ENCODE results near the gene CDH12. TPM values are rescaled to one million over a fixed set of nuclear protein-coding genes. Genes with fewer than 3 reads are reported as not detected.
"Not testable (repeated sequence)": the region's sequence is repeated elsewhere in the genome, so short reads cannot be mapped to it uniquely, and the experiment has no call there.

CDH12 gene
- polyA plus RNA-seq, 1 donor, result 1.3 TPM

DNA sequence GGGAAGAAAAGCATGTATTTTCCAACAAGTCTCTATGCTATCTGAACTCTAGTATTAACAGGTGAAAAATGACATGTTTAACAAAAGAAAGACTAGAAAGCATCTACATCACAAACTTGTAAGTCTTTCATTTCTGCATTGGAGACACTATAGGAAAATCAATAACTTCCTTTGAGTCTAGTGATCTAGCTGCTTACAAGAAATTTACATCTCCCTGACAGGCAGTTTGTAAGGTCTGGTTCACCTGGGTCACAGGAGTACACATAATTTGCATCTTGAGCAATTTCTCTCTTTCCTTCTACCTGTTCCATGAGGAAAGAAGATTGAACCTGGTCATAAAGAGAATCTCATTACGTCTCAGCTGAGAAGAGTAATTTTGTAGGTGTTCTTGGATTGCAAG, 696.2 kb downstream of the CDH12 start:
- DNase-seq (ENCODE audit: low read depth), result not testable (repeated sequence)

DNA sequence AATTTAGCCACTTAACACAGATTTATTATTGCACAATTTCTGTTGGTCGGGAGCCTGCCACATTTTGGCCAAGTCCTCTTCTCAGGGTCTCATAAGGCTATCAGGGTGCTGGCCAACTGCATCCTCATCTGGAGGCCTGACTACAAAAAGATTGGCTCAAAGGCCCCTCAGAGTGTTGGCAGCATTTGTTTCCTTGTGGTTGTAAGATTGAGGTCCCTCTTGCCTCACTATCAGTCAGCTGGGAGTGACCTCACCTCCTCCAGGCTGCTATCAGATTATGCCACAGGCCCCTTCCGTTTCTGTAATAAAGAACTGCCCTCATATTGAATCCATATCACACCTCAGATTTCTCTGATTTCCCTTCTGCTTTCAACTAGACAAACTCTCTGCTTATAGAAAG, 698.4 kb downstream of the CDH12 start:
- DNase-seq (ENCODE audit: low read depth), result not testable (repeated sequence)

DNA sequence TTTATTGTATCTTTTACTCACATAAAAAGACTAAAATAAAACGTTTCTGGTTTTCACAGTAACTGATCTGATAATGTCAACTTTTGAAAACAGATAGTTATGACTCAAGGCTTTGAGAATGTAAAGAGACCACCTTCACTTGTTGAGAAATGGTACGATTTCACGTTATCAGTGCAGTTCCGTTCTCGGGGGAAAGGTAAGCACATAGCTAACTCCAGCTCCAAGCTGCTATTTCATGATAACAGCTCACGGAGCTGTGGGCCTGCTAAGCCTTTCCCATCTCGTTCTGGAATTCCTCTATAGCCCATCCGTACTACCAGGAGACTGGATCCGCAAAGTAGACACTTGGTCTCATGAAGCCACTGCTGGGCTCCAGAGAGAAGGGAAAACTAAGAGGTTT, 701.3 kb downstream of the CDH12 start:
- DNase-seq (ENCODE audit: low read depth), result not testable (repeated sequence)

DNA sequence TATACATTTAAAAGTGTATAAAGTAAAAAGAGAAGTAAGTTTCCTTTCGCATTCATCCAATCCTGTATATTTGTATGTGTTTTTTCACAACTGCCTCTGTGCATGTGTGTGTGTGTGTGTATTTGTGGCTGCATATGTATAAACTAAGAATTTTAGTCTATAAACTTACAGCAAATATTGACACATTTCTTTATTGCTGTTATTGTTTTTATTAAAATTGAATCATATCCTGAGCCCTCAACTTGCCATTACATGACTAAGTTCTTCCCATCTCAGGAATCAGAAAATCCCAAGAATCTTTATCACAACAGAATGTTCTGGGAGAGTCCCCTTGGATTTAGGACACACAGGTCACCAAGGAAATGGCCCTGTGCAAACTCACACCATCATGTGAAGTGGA, 712.7 kb downstream of the CDH12 start:
- DNase-seq (ENCODE audit: low read depth), result not testable (repeated sequence)

DNA sequence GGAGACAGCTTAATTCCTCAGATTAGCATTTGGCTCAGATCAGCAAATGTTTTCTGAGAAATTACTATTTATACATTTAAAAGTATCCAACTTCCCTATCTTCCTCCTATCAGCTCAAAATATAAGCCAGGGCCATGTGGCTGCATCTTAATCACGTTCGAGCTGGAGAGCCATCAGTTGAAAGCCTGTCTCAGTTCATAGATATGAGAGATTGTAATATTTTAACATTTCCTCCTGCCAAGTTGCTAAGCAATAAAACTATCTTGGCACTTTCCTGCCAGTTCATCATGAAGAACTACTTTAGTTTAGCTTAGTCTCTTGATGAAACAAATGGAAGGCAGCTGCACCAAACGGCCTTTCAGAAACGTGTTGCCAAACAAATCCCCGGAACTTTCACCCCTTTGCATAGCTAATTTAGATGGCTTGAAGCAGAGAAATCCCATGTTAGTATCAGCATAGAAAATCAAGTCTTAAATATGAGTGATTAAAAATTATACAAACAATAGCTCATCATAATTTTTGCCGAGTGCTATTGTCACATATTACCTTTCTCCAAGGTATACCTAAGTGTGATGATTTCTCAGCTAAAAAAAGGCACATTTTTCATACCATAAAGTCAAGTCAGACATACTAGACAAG, 713.4 kb downstream of the CDH12 start:
- DNase-seq (ENCODE audit: low read depth), result not testable (repeated sequence)

- no peak for DNase-seq (ENCODE audit: low read depth)
Observed at GRCh38 chr5:22111320-22111719, 741.8 kb downstream of the CDH12 start.

- no peak for DNase-seq (ENCODE audit: low read depth)
Observed at GRCh38 chr5:22109315-22109714, 743.8 kb downstream of the CDH12 start.

DNA sequence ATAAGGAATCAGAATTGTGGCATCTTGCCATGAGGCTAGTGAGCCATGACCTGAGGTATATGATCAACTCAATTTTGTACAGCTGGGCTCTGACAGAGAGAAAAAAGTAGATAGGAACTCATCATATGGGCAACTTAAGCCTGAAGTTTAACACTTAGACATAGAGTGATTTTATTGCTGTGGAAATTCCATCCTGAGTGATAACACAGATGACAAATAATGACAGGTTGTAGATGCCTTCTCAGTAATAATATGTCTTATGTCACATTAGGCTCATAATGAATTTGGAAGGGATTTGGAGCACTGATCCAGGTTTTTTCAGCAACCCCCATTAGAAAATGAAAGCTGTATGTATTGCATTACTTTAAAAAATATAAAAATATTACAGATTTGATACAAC, 744.6 kb downstream of the CDH12 start:
- DNase-seq (ENCODE audit: low read depth), result no peak

DNA sequence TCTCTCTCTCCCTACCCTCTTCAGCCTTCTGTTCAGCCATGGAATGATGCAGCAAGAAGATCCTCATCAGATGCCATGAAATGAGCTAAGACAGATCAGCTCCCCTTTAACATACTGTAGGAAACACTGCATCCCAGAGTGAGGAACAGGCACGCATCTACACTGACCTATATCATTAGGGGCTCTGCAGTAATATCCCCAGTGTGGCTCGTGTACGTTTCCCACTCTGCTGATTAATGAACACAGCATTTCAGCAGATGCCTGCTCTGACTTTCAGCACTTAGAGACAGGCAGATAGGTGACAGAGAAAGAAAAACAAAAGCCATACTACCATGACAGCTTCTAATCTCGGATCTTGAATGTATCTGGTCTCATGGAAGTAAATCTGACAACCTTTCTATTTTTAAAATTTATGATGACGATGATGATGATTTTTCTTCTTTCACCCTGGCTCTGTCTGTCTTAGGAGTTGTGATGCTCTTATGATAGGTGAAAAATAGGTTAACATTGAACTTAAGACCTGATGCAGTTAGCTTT, 750.3 kb downstream of the CDH12 start:
- no peak for DNase-seq (ENCODE audit: low read depth)

- DNase-seq (ENCODE audit: low read depth), result no peak
Observed at GRCh38 chr5:22088517-22088916, 764.6 kb downstream of the CDH12 start.

GRCh38 chr5:22079566-22079965, 773.6 kb downstream of the CDH12 start:
- DNase-seq (ENCODE audit: low read depth), result no peak

DNA sequence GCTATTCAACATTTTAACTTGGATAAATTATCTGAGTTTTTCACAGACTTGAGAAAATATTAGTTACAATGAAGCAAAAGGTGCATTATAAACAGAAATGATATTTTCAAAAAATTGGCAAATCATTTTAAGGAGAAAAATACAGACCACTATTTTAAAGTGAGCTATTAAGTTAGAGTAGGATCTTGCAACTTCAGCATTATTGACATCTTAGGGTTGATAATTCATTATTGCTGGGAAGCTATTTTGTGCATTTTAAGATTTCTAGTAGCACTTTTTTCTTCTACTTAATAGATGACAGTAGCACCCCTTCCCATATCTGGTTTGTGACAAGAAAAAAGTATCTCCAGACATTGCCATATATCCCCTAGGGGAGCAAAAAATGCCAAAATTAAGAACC, 774.1 kb downstream of the CDH12 start:
- DNase-seq (ENCODE audit: low read depth), result no peak

DNA sequence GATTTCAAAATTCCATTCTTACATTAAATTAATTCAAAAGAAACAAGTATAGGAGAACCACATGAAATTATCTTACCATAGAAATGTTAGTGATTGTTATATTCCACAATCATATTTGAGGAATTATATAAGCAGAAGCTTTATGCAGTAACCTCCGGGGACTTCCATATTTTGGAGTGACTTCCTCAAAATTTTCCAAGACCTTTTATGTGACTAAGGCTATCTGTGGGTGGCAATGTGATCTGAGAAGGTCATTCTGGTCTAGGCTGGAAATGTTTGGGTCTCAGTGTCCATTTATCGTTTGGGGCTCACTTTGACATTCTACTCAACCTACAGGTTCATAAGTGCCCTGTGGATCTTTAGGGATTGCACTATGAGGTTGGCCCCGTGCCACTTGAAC, 776.6 kb downstream of the CDH12 start:
- DNase-seq (ENCODE audit: low read depth), result no peak

- DNase-seq (ENCODE audit: low read depth), result no peak
Observed at GRCh38 chr5:22070186-22070728, 782.9 kb downstream of the CDH12 start.

- no peak for DNase-seq (ENCODE audit: low read depth)
Observed at GRCh38 chr5:22063717-22064116, 789.4 kb downstream of the CDH12 start.

GRCh38 chr5:22058620-22059019, 794.5 kb downstream of the CDH12 start:
- no peak for DNase-seq (ENCODE audit: low read depth)

DNA sequence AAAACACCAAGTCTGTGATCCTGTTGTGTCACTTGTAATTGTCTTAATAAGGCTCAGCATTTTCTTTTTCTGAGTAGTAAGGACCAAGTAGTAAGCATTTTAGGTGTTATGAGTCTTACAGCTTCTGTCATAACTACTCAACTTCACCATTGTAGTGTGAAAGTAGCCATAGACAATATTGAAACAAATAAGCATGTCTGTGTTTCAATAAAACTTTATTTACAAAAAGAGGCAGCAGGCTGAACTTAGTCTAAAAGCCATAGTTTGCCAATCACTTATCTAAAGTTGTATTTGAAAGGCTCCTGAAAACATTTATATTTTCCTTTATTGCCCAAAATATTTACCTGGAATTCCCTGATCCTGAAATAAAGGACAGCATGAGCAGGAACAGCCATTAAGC, 796.1 kb downstream of the CDH12 start:
- no peak for DNase-seq (ENCODE audit: low read depth)

DNA sequence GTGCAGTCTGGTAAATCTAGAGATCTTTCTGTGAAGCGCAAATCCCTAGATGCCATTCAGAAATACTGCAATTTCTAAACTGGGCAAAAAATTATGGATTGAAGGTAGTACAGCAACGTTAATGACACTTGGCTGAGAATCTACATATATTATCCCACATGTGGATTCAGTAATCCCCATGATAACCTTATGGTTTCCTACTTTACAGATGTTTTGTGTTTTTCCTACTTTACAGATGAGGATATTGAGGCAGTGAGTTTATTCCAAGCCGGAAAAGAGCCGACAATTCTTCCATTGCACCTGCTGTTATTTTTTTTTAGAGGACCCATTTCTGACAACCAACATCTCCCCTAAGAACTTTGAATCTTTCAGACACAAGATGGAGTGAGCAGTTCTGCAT, 796.5 kb downstream of the CDH12 start:
- DNase-seq (ENCODE audit: low read depth), result no peak

GRCh38 chr5:22053195-22053594, 799.9 kb downstream of the CDH12 start:
- DNase-seq (ENCODE audit: low read depth), result no peak

- DNase-seq (ENCODE audit: low read depth), result no peak
Observed at GRCh38 chr5:22051881-22052280, 801.3 kb downstream of the CDH12 start.

DNA sequence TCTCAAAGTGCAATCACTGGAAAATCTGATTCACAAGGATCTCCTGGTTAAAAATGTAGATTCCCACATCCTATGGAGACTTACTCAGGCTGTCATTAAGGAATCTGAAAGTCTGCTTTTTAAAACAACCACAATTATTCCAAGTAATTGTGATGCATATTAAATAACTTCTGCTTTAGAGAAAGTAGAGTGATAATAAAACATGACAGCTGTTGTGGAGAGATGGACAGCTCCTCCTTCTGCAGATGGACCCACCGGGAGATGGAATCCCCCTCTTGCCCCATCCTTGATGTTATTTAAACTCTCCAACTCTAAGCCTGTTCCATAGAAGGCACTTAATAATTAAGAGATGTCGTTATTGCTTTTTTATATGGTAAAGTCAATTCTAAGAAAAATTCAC, 802.2 kb downstream of the CDH12 start:
- DNase-seq (ENCODE audit: low read depth), result no peak

DNA sequence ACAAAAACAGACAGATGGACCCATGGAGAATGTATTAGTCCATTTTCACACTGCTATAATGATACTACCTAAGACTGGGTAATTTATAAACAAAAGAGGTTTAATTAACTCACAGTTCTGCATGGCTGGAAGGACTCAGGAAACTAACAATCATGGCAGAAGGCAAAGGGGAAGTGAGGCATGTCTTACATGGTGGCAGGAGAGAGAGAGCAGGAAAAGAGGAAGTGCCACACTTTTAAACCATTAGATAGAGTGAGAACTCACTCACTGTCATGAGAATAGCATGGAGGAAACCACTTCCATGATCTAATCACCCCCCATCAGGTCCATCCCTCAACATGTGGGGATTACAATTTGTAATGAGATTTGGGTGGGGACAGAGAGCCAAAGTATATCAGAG, 808.9 kb downstream of the CDH12 start:
- DNase-seq (ENCODE audit: low read depth), result no peak

DNA sequence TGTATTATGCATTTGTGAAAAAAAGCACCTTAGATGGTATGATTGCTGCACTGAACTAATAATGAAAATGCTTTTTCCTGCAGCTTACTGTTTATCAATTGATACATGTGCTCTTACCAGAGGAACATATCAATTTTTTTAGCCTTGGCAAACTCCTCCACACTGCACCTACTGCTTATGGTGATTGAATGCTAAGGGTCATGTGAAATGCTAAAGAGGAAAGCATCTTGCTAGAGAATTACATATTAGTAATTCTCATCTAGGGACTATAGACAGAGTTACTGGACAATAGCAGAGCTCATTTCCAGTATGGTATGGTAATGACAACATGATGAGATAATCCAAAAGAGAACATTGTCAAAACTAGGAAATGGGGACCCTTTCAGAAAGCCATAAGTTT, 817.1 kb downstream of the CDH12 start:
- DNase-seq (ENCODE audit: low read depth), result no peak

- peak; percentile 6 for DNase-seq (ENCODE audit: low read depth)
Observed at GRCh38 chr5:22033066-22033465, 820.1 kb downstream of the CDH12 start.
